Hepatocyte (in vitro differentiated cells): Measurements from ENCODE around the gene GNAZ.

Source experiments
- CTCF ChIP-seq: fragments of 200-600 bp; sonication (generic); IDR thresholded peaks from 2 replicates; pipeline ENCODE4 v1.5.1; 2016; ENCODE audit warnings: antibody characterized with exemption, mild to moderate bottlenecking; ENCODE audit not compliant: poor library complexity
- EZH2 ChIP-seq: fragments of 200-600 bp; sonication (generic); IDR thresholded peaks from 2 replicates; pipeline ENCODE4 v1.6.1; 2016; ENCODE audit warnings: antibody characterized with exemption, mild to moderate bottlenecking, borderline replicate concordance
- EZH2phosphoT487 ChIP-seq: fragments of 200-600 bp; sonication (generic); IDR thresholded peaks from one replicate; pipeline ENCODE4 v1.6.1; 2018; ENCODE audit warnings: antibody characterized with exemption, mild to moderate bottlenecking, low read depth, moderate library complexity; ENCODE audit not compliant: unreplicated experiment, severe bottlenecking

GRCh38 chr22:23047742-23048141 lies 22.6 kb upstream of the GNAZ start:
- no peak for TF ChIP-seq CTCF
- TF ChIP-seq EZH2, result no peak
- no peak for TF ChIP-seq EZH2phosphoT487
